ENCODE measurements around the gene ACSF2.

Gene ACSF2

DNA sequence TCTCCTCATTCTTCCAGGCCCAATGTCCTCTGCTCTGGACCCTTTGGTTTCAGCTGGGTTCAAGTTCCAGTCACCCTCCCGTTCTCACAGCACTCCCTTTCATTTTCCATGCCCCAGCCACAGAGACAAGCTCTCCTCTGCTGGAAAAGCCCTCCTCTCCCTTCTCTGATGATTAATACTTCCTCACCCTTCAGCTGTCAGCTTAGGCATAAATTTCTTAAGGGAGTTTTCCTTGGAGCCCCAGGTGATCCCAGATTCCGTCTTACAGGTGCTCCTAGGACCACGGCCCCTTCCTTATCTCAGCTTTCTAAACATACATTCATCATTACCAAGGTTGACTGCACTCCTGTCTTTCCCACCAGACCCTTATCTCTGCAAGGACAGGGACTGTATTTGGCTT, 32.3 kb downstream of the ACSF2 start:
- no peak overlapping the region for H3K4me3 ChIP-seq (ENCODE audit: low read depth, low read length)
- no peak for DNase-seq (ENCODE audit: low read depth)
- in situ Hi-C loops (cut with HindIII; ENCODE audit: low sequenced_read_pairs) = no loop called here
- TF ChIP-seq, protein P1, sequence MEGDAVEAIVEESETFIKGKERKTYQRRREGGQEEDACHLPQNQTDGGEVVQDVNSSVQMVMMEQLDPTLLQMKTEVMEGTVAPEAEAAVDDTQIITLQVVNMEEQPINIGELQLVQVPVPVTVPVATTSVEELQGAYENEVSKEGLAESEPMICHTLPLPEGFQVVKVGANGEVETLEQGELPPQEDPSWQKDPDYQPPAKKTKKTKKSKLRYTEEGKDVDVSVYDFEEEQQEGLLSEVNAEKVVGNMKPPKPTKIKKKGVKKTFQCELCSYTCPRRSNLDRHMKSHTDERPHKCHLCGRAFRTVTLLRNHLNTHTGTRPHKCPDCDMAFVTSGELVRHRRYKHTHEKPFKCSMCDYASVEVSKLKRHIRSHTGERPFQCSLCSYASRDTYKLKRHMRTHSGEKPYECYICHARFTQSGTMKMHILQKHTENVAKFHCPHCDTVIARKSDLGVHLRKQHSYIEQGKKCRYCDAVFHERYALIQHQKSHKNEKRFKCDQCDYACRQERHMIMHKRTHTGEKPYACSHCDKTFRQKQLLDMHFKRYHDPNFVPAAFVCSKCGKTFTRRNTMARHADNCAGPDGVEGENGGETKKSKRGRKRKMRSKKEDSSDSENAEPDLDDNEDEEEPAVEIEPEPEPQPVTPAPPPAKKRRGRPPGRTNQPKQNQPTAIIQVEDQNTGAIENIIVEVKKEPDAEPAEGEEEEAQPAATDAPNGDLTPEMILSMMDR (IDR thresholded peaks at IDR 0.05; ENCODE audit: low read depth, low read length, missing control alignments) = no peak

DNA sequence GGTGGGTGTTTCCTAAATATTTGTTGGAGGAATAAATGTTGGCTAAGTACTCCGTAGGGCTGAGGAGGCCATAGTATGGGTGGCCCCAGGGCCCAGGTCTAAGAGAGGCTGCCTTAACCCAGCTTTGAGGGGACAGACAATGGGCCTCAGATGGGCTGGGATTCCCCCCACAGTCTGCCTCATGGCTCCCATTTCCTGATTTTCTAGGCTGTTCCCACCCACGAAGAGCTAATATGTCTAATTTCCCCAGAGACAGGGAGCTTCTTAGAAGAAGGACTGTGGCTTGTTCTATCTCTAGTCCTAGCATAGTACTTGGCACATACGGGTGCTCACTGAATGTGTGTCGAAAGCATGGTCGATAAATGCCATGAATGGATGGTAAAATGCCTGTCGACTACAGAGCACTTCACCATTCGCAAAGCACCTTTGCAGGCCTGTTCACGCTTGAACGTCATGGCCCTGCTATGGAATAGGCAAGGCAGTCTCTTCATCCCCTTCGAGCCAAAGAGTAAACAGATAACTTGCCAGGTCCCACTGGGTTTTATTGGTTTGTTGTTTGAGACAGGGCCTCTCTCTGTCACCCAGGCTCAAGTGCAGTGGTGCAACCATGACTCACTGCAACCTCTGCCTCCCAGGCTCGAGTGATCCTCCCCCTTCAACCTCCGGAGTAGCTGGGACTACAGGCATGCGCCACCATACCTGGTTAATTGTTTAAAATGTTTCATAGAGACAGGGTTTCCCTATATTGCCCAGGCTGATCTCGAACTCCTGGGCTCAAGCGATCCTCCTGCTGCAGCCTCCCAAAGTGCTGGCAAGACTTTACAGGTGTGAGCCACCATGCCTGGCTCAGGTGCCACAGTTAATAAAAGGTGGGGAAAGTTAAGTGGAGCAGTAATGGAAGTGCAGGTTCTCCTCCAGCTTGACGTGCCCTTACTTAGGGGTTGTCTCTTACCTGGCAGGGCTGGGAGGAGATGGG, 33.0 kb downstream of the ACSF2 start:
- no peak for DNase-seq (ENCODE audit: low read depth)

DNA sequence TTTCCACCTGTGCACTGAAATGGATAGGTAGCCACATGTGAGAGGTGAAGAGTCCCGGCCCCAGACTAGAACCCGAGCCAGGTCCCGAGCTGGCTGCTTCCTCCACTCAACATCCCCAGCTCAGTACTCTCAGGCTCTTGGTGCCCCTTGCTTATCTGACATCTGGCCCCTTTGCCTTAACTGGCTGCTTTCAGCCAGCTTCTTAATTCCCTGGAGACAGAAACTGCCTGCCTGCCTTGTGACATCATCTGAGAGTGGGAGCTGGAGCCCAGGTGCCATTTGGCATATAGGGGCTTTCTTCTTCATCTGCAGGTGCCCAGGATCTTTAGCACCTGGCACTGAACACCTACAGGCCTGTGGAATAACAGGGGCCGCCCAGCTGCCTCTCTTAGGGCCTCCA, 33.7 kb downstream of the ACSF2 start:
- in situ Hi-C loops (cut with HindIII; ENCODE audit: low sequenced_read_pairs) = no loop called here
- DNase-seq (ENCODE audit: low read depth) = no peak
- no peak overlapping the region for H3K4me3 ChIP-seq (ENCODE audit: low read depth, low read length)
- TF ChIP-seq, protein P1 (IDR thresholded peaks at IDR 0.05; ENCODE audit: low read depth, low read length, missing control alignments) = no peak

More for the DNA sequence above, 33.0 kb downstream of the ACSF2 start:
- no peak overlapping the region for H3K4me3 ChIP-seq (ENCODE audit: low read depth, low read length)
- TF ChIP-seq, protein P1 (IDR thresholded peaks at IDR 0.05; ENCODE audit: low read depth, low read length, missing control alignments) = no peak
- in situ Hi-C loops (cut with HindIII; ENCODE audit: low sequenced_read_pairs) = no loop called here

DNA sequence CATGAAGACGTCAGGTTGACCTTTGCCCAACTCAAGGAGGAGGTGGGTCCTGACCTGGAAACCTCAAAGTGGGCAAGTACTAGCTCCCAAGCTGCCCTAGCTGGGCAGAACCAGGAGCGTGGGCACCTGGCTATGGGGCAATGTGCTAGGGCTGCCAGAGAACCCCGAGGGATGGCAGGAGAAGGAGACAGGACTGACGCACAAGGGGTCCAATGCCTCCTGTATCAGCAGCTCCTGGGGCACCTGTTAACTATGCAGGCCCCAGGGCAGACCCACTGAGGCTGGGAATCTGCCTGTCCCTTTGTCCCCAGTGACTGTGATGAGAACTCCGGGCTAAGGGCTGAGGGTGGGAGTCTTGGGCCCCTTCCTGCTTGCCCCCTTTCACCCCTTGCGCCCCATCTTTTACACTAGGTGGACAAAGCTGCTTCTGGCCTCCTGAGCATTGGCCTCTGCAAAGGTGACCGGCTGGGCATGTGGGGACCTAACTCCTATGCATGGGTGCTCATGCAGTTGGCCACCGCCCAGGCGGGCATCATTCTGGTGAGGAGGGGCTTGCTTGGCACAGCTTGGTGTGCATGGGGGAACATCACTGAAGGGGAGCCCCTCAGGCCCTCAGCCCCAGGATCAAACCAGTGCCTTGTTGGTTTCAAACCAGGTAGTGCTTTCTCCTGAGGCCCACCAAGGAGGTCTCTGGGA, 35.0 kb downstream of the ACSF2 start:
- in situ Hi-C loops (cut with HindIII; ENCODE audit: low sequenced_read_pairs) = no loop called here
- H3K4me3 ChIP-seq (ENCODE audit: low read depth, low read length) = no peak overlapping the region
- DNase-seq (ENCODE audit: low read depth) = no peak
- TF ChIP-seq, protein P1 (IDR thresholded peaks at IDR 0.05; ENCODE audit: low read depth, low read length, missing control alignments) = no peak

DNA sequence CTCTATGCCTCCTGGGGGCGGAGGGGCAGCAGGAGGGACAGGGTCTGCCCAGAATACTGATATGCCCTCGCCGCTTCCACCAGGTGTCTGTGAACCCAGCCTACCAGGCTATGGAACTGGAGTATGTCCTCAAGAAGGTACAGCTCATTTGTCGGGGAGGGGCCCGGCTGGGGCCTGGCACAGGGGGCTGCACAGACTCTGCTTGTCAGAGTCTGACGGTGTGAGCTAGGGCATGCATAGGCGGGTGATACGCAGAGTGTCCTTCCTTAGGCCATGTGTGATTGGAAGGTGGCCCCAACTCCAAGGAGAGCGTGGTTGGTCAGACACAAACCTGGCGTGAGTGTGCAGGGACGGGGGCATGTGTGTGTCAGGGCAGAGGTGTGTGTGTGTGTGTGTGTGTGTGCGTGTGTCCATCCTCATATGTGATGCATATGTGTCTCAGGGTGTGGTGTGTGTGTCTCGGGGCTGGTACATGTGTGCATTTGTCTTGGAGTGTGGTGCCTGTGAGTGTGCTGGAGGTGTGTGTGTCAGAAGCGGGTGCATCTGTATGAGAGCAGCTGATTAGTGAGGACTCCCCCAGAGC, 35.6 kb downstream of the ACSF2 start:
- no peak overlapping the region for H3K4me3 ChIP-seq (ENCODE audit: low read depth, low read length)
- TF ChIP-seq, protein P1 (IDR thresholded peaks at IDR 0.05; ENCODE audit: low read depth, low read length, missing control alignments) = no peak
- DNase-seq (ENCODE audit: low read depth) = no peak
- in situ Hi-C loops (cut with HindIII; ENCODE audit: low sequenced_read_pairs) = no loop called here

DNA sequence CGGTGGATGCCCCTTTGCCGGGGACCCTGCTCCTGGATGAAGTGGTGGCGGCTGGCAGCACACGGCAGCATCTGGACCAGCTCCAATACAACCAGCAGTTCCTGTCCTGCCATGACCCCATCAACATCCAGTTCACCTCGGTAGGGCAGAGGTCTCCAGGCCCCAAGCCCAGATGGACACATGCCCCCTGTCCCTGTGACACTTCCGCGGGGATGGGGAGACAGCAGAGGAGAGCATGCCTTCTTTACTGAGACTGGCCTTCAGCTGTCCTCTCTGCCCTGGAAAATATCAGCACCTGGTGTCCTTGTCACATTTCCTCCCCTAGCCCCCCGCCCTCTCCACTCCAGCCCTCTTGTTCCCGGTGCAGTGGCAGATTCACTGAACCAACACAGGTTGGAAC, 36.4 kb downstream of the ACSF2 start:
- in situ Hi-C loops (cut with HindIII; ENCODE audit: low sequenced_read_pairs) = no loop called here
- no peak for DNase-seq (ENCODE audit: low read depth)

More for the DNA sequence above, 36.4 kb downstream of the ACSF2 start:
- TF ChIP-seq, protein P1 (IDR thresholded peaks at IDR 0.05; ENCODE audit: low read depth, low read length, missing control alignments) = no peak
- H3K4me3 ChIP-seq (ENCODE audit: low read depth, low read length) = no peak overlapping the region
